Caco-2 (cell line): ENCODE data around the gene IER3. TPM values are rescaled to one million over a fixed set of nuclear protein-coding genes. Genes with fewer than 3 reads are reported as not detected.

ENCODE experiments used
- BruUV-seq: library from RNA; stranded (reverse); fragments of 400-500 nt; replicated peaks from 2 replicates; lab custom pipeline; 2021; lab: Mats Ljungman, UMichigan
- CTCF ChIA-PET: fragments of 300-600 bp; sonication (Branson Sonifier 250); formaldehyde crosslinking; loops from one replicate; lab custom pipeline; 2022; ENCODE audit warnings: antibody characterized with exemption; lab: Charles Lee
- POLR2A ChIA-PET: fragments of 300-600 bp; sonication (Branson Sonifier 250); formaldehyde crosslinking; loops from one replicate; lab custom pipeline; 2022; ENCODE audit warnings: antibody characterized with exemption; lab: Charles Lee
- DNase-seq, 2 experiments: peaks; one replicate each; pipeline versions ENCODE4 v3.0.0 to v3.0.0-alpha.2; 2020 to 2022
- H3K27me3 ChIP-seq: replicated peaks from 2 replicates; pipeline ENCODE4 v1.6.0; 2011; ENCODE audit warnings: low read length; ENCODE audit not compliant: control insufficient read depth, insufficient read depth
- H3K36me3 ChIP-seq: 2 replicates; pipeline ENCODE4 v1.5.1; 2011; ENCODE audit warnings: low read length; ENCODE audit not compliant: control insufficient read depth, insufficient read depth
- H3K4me1 ChIP-seq: fragments of 250-450 bp; sonication (Bioruptor Pico); 2 replicates; pipeline ENCODE4 v1.5.1; 2020; ENCODE audit warnings: mild to moderate bottlenecking
- H3K4me3 ChIP-seq: 2 replicates; pipeline ENCODE4 v1.5.1; 2011; ENCODE audit warnings: low read depth, mild to moderate bottlenecking, control low read depth, low read length
- H3K9me3 ChIP-seq: fragments of 250-450 bp; sonication (Bioruptor Pico); 2 replicates; pipeline ENCODE4 v1.5.1; 2020; ENCODE audit warnings: mild to moderate bottlenecking, moderate library complexity
- H3K27ac Mint-ChIP-seq: one replicate; pipeline ENCODE4 v1.8.0; 2022; ENCODE audit warnings: mixed read lengths; ENCODE audit not compliant: unreplicated experiment
- H3K27me3 Mint-ChIP-seq: one replicate; pipeline ENCODE4 v1.8.0; 2022; ENCODE audit warnings: mixed read lengths; ENCODE audit not compliant: insufficient read depth, unreplicated experiment
- H3K36me3 Mint-ChIP-seq: one replicate; pipeline ENCODE4 v1.8.0; 2022; ENCODE audit warnings: mild to moderate bottlenecking, mixed read lengths; ENCODE audit not compliant: insufficient read depth, unreplicated experiment
- H3K4me1 Mint-ChIP-seq: one replicate; pipeline ENCODE4 v1.8.0; 2022; ENCODE audit warnings: low read depth, mixed read lengths; ENCODE audit not compliant: unreplicated experiment
- H3K4me3 Mint-ChIP-seq: one replicate; pipeline ENCODE4 v1.8.0; 2022; ENCODE audit warnings: mild to moderate bottlenecking, moderate library complexity, mixed read lengths; ENCODE audit not compliant: unreplicated experiment
- H3K9me3 Mint-ChIP-seq: one replicate; pipeline ENCODE4 v1.8.0; 2022; ENCODE audit warnings: mixed read lengths; ENCODE audit not compliant: unreplicated experiment
- intact Hi-C: fragments of 100-400 bp; cut with micrococcal nuclease; formaldehyde crosslinking; loops from one replicate; pipeline ENCODE4 v1.10.0; 2022; ENCODE audit not compliant: unreplicated experiment
- total RNA-seq: library from RNA; stranded (reverse); gene quantifications from 2 replicates; pipeline ENCODE4 v1.2.3, GENCODE V29; 2022
- TF ChIP-seq, protein P1 (sequence below), 2 experiments: fragments of 200-600 bp in 1 of 2; IDR thresholded peaks; 1 replicate in 1 of 2; 2 replicates in 1 of 2; pipeline versions ENCODE4 v1.5.1 to v1.8.0; 2011 to 2022; ENCODE audit warnings: antibody characterized with exemption in 1 of 2, control low read depth in 1 of 2, inconsistent platforms in 1 of 2, low read depth in 1 of 2, low read length in 1 of 2, mild to moderate bottlenecking in 1 of 2, moderate library complexity in 1 of 2; ENCODE audit not compliant: insufficient read depth in 1 of 2, severe bottlenecking in 1 of 2, unreplicated experiment in 1 of 2

Gene IER3
- total RNA-seq, 1 experiment from 2014 or later, result 13.0 TPM

DNA sequence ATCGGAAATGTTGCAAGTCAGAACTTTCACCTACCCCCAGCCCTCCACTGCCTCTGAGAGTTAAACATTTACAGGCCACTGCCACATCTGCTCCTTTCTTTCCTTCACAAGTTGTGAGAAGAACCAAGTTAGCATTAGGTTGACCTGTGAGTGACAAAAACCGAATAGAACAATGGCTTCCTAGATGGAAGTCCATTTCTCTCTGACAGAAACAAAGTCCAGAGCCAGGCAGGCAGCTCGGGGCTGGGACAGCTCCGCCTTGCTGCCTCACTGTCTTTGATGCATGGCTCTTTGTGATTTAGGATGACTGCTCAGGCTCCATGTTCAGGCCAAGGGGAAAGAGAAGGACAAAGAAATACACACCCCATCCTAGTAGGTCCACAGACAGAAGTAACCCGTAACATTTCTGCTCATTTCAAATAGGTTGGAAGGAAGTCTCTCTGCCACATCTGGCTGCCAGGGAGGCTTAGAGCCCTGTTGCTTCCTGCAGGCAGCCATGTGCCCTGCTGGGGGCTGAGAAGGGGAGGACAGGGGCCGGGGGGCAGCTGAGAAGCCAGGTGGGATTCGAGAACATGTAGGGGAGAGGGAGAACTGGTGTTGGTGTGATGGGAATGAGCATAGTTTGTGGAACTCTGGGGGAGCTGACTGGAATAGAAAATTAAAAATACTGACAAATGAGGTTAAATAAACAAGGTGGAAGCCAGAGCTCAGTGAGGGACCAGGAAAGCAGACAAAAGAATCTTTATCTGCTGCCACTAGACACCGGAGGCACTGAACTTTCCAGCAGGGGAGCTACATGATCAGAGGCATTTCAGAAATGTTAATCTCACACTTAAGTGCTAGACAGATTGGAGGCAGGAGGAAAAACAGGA, 19.5 kb upstream of the IER3 start:
- peak overlapping the region; percentile 57 for H3K4me3 Mint-ChIP-seq
- peak overlapping the region; percentile 84 for H3K27ac Mint-ChIP-seq
- ChIA-PET POLR2A (interaction anchor here (0.7 to 1.2 kb wide), 6 partner anchors 21 to 59 kb away, joined by 3 to 6 read pairs (median 3); no protein-coding TSS in a partner anchor), CTCF (interaction anchor here (0.5 to 1.7 kb wide), 6 partner anchors 20 to 375 kb away, joined by 3 to 5 read pairs (median 4); partner anchors contain the start of gene IER3)
- Histone ChIP-seq H3K27me3 (no peaks in the 10 kb centered on the region), H3K36me3 (no peaks in the 10 kb centered on the region), H3K4me1 (peaks cover 60% of the 10 kb centered on the region), H3K4me3 (no peak overlapping the region), H3K9me3 (no peaks in the 10 kb centered on the region)
- H3K9me3 Mint-ChIP-seq, result peaks cover 11% of the 10 kb centered on the region
- TF ChIP-seq, protein P1, sequence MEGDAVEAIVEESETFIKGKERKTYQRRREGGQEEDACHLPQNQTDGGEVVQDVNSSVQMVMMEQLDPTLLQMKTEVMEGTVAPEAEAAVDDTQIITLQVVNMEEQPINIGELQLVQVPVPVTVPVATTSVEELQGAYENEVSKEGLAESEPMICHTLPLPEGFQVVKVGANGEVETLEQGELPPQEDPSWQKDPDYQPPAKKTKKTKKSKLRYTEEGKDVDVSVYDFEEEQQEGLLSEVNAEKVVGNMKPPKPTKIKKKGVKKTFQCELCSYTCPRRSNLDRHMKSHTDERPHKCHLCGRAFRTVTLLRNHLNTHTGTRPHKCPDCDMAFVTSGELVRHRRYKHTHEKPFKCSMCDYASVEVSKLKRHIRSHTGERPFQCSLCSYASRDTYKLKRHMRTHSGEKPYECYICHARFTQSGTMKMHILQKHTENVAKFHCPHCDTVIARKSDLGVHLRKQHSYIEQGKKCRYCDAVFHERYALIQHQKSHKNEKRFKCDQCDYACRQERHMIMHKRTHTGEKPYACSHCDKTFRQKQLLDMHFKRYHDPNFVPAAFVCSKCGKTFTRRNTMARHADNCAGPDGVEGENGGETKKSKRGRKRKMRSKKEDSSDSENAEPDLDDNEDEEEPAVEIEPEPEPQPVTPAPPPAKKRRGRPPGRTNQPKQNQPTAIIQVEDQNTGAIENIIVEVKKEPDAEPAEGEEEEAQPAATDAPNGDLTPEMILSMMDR (IDR thresholded peaks at IDR 0.05; ENCODE audit: insufficient read depth in 1 of 2, low read depth in 1 of 2, low read length in 1 of 2, severe bottlenecking in 1 of 2, unreplicated experiment in 1 of 2), result peak in 1 of 2 experiments; percentile 30
- peaks cover 36% of the 10 kb centered on the region for H3K4me1 Mint-ChIP-seq
- no TSS peak for BruUV-seq
- DNase-seq, result peak; percentile 63 to 73
- no peaks in the 10 kb centered on the region for H3K27me3 Mint-ChIP-seq
- peaks cover 25% of the 10 kb centered on the region for H3K36me3 Mint-ChIP-seq
- intact Hi-C loops, result loop anchor here (1.0 to 5.0 kb wide), 2 partner anchors 20 to 48 kb away; partner anchors contain the start of gene IER3

- CTCF ChIA-PET, result interaction anchor here (0.5 to 1.7 kb wide), 3 partner anchors 20 to 375 kb away, joined by 3 to 5 read pairs (median 3); partner anchors contain the start of gene IER3
- H3K36me3 Mint-ChIP-seq, result peaks cover 25% of the 10 kb centered on the region
- H3K4me1 ChIP-seq, result peaks cover 57% of the 10 kb centered on the region
- peaks cover 11% of the 10 kb centered on the region for H3K9me3 Mint-ChIP-seq
- peak overlapping the region; percentile 84 for H3K27ac Mint-ChIP-seq
- intact Hi-C loops, result loop anchor here (5.0 kb wide), 1 partner anchor 49 kb away; no protein-coding TSS in a partner anchor
- DNase-seq, result no peak
- POLR2A ChIA-PET, result interaction anchor here (1.0 to 1.2 kb wide), 3 partner anchors 20 to 60 kb away, joined by 3 to 6 read pairs (median 3); no protein-coding TSS in a partner anchor
- H3K27me3 ChIP-seq, result no peaks in the 10 kb centered on the region
- H3K27me3 Mint-ChIP-seq, result no peaks in the 10 kb centered on the region
- H3K36me3 ChIP-seq, result no peaks in the 10 kb centered on the region
- no peak overlapping the region for H3K4me3 ChIP-seq
- H3K4me3 Mint-ChIP-seq, result peak overlapping the region; percentile 57
- H3K4me1 Mint-ChIP-seq, result peaks cover 31% of the 10 kb centered on the region
- no TSS peak for BruUV-seq
- no peaks in the 10 kb centered on the region for H3K9me3 ChIP-seq
- TF ChIP-seq, protein P1 (IDR thresholded peaks at IDR 0.05; ENCODE audit: insufficient read depth in 1 of 2, low read depth in 1 of 2, low read length in 1 of 2, severe bottlenecking in 1 of 2, unreplicated experiment in 1 of 2), result no peak
Measured at GRCh38 chr6:30763155-30763617, 18.8 kb upstream of the IER3 start.

DNA sequence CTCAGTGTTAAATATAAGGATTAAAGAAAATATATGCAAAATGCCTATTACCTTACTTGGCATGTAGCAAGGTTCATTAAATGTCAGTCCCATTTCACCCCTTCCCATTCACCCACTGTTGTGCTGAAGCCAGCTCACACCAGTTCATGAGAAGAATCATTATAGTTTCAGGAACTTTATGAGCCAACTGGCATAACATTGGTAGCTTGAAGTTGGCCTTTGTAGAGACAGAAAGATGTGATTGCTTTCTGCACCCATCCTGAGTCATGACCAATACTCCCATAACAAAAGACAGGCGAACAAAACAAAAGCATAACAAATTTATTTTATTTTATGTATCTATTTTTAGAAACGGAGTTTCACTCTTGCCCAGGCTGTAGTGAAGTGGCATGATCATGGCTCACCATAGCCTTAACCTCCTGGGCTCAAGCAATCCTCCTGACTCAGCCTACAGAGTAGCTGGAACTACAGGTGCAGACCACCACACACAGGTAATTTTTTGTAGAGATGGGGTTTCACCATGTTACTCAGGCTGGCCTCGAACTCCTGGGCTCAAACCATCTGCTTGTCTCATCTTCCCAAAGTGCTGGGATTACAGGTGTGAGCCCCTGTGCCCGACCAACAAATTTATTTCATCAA, 17.6 kb upstream of the IER3 start:
- H3K9me3 ChIP-seq, result no peaks in the 10 kb centered on the region
- no peak for DNase-seq
- no peaks in the 10 kb centered on the region for H3K27me3 ChIP-seq
- Mint-ChIP-seq H3K36me3 (peaks cover 25% of the 10 kb centered on the region), H3K27ac (no peak overlapping the region), H3K4me3 (no peak overlapping the region), H3K27me3 (no peaks in the 10 kb centered on the region), H3K9me3 (peaks cover 11% of the 10 kb centered on the region), H3K4me1 (peaks cover 34% of the 10 kb centered on the region)
- TF ChIP-seq, protein P1 (IDR thresholded peaks at IDR 0.05; ENCODE audit: insufficient read depth in 1 of 2, low read depth in 1 of 2, low read length in 1 of 2, severe bottlenecking in 1 of 2, unreplicated experiment in 1 of 2), result no peak
- BruUV-seq, result no TSS peak
- H3K4me3 ChIP-seq, result no peak overlapping the region
- ChIA-PET CTCF (interaction anchor here (0.7 kb wide), 1 partner anchor 181 kb away, joined by 3 read pairs; no protein-coding TSS in a partner anchor), POLR2A (no interaction called here)
- intact Hi-C loops, result loop anchor here (5.0 kb wide), 1 partner anchor 50 kb away; no protein-coding TSS in a partner anchor
- no peaks in the 10 kb centered on the region for H3K36me3 ChIP-seq
- peaks cover 53% of the 10 kb centered on the region for H3K4me1 ChIP-seq
